NCI-H128 (cell line): ENCODE measurements around the gene EED.

ENCODE experiments used
- DNase-seq: peaks from one replicate; lab custom pipeline; 2025; ENCODE audit not compliant: unreplicated experiment; lab: John Stamatoyannopoulos, UW

Gene EED

GRCh38 chr11:86247608-86248007, 3.1 kb downstream of the EED start:
- no peak for DNase-seq

GRCh38 chr11:86248609-86249008, 4.1 kb downstream of the EED start:
- DNase-seq, result no peak

- DNase-seq, result no peak
Measured at GRCh38 chr11:86249307-86250098, 5.0 kb downstream of the EED start.

- DNase-seq, result no peak
Measured at GRCh38 chr11:86251345-86251744, 6.8 kb downstream of the EED start.

GRCh38 chr11:86255896-86256295, 11.3 kb downstream of the EED start:
- no peak for DNase-seq

- no peak for DNase-seq
Measured at GRCh38 chr11:86256608-86257007, 12.1 kb downstream of the EED start.

GRCh38 chr11:86257446-86257845, 12.9 kb downstream of the EED start:
- DNase-seq, result no peak

- no peak for DNase-seq
Measured at GRCh38 chr11:86259730-86260129, 15.2 kb downstream of the EED start.

GRCh38 chr11:86261328-86261727, 16.8 kb downstream of the EED start:
- DNase-seq, result no peak

- no peak for DNase-seq
Measured at GRCh38 chr11:86262387-86262786, 17.8 kb downstream of the EED start.

GRCh38 chr11:86264649-86265048, 20.1 kb downstream of the EED start:
- DNase-seq, result no peak

GRCh38 chr11:86265194-86265593, 20.6 kb downstream of the EED start:
- no peak for DNase-seq

- no peak for DNase-seq
Measured at GRCh38 chr11:86269645-86270044, 25.1 kb downstream of the EED start.

- no peak for DNase-seq
Measured at GRCh38 chr11:86274503-86274902, 29.9 kb downstream of the EED start.

GRCh38 chr11:86274999-86275398, 30.4 kb downstream of the EED start:
- DNase-seq, result no peak

- no peak for DNase-seq
Measured at GRCh38 chr11:86275493-86276370, 31.2 kb downstream of the EED start.

GRCh38 chr11:86277741-86278140, 33.2 kb downstream of the EED start:
- no peak for DNase-seq

- no peak for DNase-seq
Measured at GRCh38 chr11:86278226-86278625, 33.7 kb downstream of the EED start.

GRCh38 chr11:86279747-86280146, 35.2 kb downstream of the EED start:
- DNase-seq, result no peak

GRCh38 chr11:86287468-86287796, 42.9 kb downstream of the EED start:
- no peak for DNase-seq

GRCh38 chr11:86288776-86289507, 44.4 kb downstream of the EED start:
- DNase-seq, result no peak
